ENCODE data around the gene LRRC27. TPM values are rescaled to one million over a fixed set of nuclear protein-coding genes. Genes with fewer than 3 reads are reported as not detected.

LRRC27 gene
- polyA plus RNA-seq, 2 of the 4 experiments (the other 2 are of a cell fraction), result 6.5 to 6.9 TPM

DNA sequence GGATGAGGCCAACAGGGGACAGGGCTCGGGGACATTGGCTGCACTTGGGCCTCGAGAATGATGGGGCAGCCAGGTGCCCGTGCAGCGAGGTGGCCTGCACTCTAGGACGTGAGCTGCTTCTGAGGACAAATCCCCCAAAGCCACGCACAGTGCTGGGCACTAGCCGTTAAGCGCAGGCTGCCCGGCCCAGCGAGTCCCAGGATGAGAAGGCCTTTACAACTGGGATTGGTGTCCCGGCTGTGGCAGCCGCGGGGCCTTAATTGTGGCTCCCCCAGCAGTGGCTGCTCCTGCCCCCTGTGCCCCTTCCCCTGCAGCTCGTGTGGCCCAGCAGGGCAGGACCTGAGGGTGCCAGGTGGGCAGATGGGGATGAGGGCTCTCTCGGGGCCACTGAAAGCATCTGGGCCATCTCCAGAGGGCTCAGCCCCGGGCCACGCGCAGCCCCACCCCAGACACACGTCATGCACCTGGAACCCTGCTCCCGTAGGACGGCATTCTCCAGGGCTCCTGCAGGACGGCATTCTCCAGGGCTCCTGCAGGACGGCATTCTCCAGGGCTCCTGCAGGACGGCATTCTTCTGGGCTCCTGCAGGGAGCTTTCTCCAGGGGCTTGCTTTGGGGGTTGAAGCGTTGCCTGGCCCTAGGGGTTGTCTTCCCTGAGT lies 71.6 kb downstream of the LRRC27 start:
- Histone ChIP-seq H3K27ac (no peak overlapping the region), H3K4me3 (no peak overlapping the region), H3K9me3 (no peaks in the 10 kb centered on the region), H3K4me2 (no peak overlapping the region), H3K4me1 (peaks cover 7% of the 10 kb centered on the region)
- CTCF ChIA-PET, result interaction anchor here (1.8 to 2.0 kb wide), 2 partner anchors 8 to 43 kb away, joined by 5 read pairs; no protein-coding TSS in a partner anchor
- FAIRE-seq (no peak), ATAC-seq (no peak), DNase-seq (ENCODE audit: low read depth in 1 of 2, low spot score in 1 of 2) (no peak)
- POLR2A ChIA-PET, result no interaction called here
- TF ChIP-seq KDM5A (IDR thresholded peaks at IDR 0.05) (no peak), HOXB13 (CRISPR knock-in tag; IDR thresholded peaks at IDR 0.05; ENCODE audit: low read depth) (no peak), ZC3H11A (IDR thresholded peaks at IDR 0.05) (no peak), RCOR1 (IDR thresholded peaks at IDR 0.05; ENCODE audit: low read depth, low read length) (no peak), CBX8 (IDR thresholded peaks at IDR 0.05) (no peak), HOXB5 (CRISPR knock-in tag; IDR thresholded peaks at IDR 0.05) (no peak), ESRRA (IDR thresholded peaks at IDR 0.05; ENCODE audit: borderline replicate concordance, low read length) (no peak), CHD4 (IDR thresholded peaks at IDR 0.05; ENCODE audit: borderline replicate concordance) (no peak), MYC (IDR thresholded peaks at IDR 0.05; ENCODE audit: borderline replicate concordance, low read length) (no peak), ZSCAN20 (CRISPR knock-in tag; IDR thresholded peaks at IDR 0.05) (no peak), POLR2AphosphoS2 (conservative IDR thresholded peaks at IDR 0.05; ENCODE audit: low read length) (no peak)
- TF ChIP-seq, protein P1, sequence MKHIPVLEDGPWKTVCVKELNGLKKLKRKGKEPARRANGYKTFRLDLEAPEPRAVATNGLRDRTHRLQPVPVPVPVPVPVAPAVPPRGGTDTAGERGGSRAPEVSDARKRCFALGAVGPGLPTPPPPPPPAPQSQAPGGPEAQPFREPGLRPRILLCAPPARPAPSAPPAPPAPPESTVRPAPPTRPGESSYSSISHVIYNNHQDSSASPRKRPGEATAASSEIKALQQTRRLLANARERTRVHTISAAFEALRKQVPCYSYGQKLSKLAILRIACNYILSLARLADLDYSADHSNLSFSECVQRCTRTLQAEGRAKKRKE (CRISPR knock-in tag; IDR thresholded peaks at IDR 0.05; ENCODE audit: low read depth), result no peak
- TF ChIP-seq, protein P2, sequence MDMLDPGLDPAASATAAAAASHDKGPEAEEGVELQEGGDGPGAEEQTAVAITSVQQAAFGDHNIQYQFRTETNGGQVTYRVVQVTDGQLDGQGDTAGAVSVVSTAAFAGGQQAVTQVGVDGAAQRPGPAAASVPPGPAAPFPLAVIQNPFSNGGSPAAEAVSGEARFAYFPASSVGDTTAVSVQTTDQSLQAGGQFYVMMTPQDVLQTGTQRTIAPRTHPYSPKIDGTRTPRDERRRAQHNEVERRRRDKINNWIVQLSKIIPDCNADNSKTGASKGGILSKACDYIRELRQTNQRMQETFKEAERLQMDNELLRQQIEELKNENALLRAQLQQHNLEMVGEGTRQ (IDR thresholded peaks at IDR 0.05), result no peak
- 95% methylated on average over 17 of the region's 25 CpGs for WGBS (ENCODE audit: missing lambda C conversion rate)

DNA sequence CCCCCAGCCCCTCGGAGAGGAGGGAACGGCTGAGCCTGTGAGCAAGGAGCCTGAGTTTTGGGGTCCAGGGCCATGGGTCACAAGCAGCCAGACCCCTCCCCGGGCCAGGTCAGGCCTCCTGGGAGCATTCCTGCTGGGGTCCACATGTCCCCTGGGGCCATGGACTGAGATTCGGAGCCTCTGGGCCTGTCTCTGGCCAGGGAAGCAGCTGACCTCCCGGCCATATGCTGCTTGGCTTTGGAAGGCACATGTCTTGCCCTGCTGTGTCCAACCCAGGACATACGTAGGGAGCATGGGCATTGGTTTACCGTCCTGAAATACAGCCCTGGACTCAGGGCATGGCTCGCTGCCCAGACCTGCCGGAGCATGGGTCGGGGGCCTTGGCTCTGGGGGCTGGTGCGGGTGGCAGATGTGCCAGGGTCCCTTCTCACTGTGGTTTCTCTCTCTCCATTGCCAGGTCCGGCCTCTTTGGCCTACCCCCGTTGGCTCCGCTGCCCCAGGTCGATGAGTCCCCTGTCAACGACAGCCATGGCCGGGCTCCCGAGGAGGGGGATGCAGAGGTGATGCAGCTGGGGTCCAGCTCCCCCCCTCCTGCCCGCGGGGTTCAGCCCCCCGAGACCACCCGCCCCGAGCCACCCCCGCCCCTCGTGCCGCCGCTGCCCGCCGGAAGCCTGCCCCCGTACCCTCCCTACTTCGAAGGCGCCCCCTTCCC lies 72.3 kb downstream of the LRRC27 start:
- no peak for DNase-seq (ENCODE audit: low read depth in 1 of 2, low spot score in 1 of 2)
- ATAC-seq, result no peak
- TF ChIP-seq RFX5 (IDR thresholded peaks at IDR 0.05), result no peak
- TF ChIP-seq GATA3 (IDR thresholded peaks at IDR 0.05; ENCODE audit: borderline replicate concordance), result no peak
- TF ChIP-seq MAZ (IDR thresholded peaks at IDR 0.05; ENCODE audit: borderline replicate concordance, low read depth, low read length), result no peak
- no peak for TF ChIP-seq RARB (CRISPR knock-in tag; IDR thresholded peaks at IDR 0.05)
- no peak for TF ChIP-seq MAFK (IDR thresholded peaks at IDR 0.05; ENCODE audit: partially characterized antibody)
- TF ChIP-seq ZNF302 (CRISPR knock-in tag; IDR thresholded peaks at IDR 0.05), result no peak
- TF ChIP-seq HEYL (CRISPR knock-in tag; IDR thresholded peaks at IDR 0.05), result no peak
- TF ChIP-seq FOXS1 (CRISPR knock-in tag; IDR thresholded peaks at IDR 0.05), result no peak
- TF ChIP-seq, protein P3, sequence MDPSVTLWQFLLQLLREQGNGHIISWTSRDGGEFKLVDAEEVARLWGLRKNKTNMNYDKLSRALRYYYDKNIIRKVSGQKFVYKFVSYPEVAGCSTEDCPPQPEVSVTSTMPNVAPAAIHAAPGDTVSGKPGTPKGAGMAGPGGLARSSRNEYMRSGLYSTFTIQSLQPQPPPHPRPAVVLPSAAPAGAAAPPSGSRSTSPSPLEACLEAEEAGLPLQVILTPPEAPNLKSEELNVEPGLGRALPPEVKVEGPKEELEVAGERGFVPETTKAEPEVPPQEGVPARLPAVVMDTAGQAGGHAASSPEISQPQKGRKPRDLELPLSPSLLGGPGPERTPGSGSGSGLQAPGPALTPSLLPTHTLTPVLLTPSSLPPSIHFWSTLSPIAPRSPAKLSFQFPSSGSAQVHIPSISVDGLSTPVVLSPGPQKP (IDR thresholded peaks at IDR 0.05; ENCODE audit: low read depth, low read length), result no peak
- no peak for TF ChIP-seq ZFP36 (IDR thresholded peaks at IDR 0.05; ENCODE audit: borderline replicate concordance, partially characterized antibody)
- TF ChIP-seq TFCP2L1 (CRISPR knock-in tag; IDR thresholded peaks at IDR 0.05), result no peak
- no peak for TF ChIP-seq HOXA7 (CRISPR knock-in tag; IDR thresholded peaks at IDR 0.05)
- TF ChIP-seq RAD21 (conservative IDR thresholded peaks at IDR 0.05 in 1 of 2, IDR thresholded peaks at IDR 0.05 in 1 of 2), result no peak
- no peak for TF ChIP-seq HOXB5 (CRISPR knock-in tag; IDR thresholded peaks at IDR 0.05)
- TF ChIP-seq JUNB (IDR thresholded peaks at IDR 0.05), result no peak
- TF ChIP-seq HOXB13 (CRISPR knock-in tag; IDR thresholded peaks at IDR 0.05; ENCODE audit: low read depth), result no peak

More for the DNA sequence above, 72.3 kb downstream of the LRRC27 start:
- H3K4me2 ChIP-seq, result no peak overlapping the region
- no peak overlapping the region for H3K4me3 ChIP-seq
- no peak overlapping the region for H3K27ac ChIP-seq
- FAIRE-seq, result no peak
- 91% methylated on average over 19 of the region's 32 CpGs for WGBS (ENCODE audit: missing lambda C conversion rate)
- ChIA-PET POLR2A (no interaction called here), CTCF (no interaction called here)
- H3K9me3 ChIP-seq, result no peaks in the 10 kb centered on the region
- H3K4me1 ChIP-seq, result peaks cover 3% of the 10 kb centered on the region; the same call in 1 of the 3 replicates
